ENCODE results near the gene KCNIP3. TPM values are rescaled to one million over a fixed set of nuclear protein-coding genes. Genes with fewer than 3 reads are reported as not detected.

KCNIP3 gene
- total RNA-seq, 2 experiments from 2014 or later, result 0.52 TPM; not detected in 1

DNA sequence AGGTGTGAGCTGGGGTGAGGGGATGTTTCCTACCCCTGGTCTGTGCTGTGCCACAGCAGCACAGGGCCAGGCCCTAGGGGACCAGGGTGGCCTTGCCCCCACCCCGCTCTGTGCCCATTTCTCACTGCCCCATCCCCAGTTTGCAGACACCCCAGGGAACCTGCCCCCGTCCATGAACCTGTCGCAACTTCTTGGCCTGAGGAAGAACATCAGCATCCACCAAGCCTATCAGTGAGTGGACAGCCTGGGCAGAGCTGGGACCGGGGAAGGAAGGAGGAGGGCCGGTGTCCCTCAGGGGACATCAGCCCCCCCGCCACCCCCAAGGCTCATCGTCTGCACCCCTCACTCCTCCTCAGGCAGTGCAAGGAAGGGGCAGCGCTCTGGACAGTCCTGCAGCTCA, 15.4 kb upstream of the KCNIP3 start:
- H3K36me3 Mint-ChIP-seq (ENCODE audit: low read depth), result no peaks in the 10 kb centered on the region
- H3K4me1 Mint-ChIP-seq (ENCODE audit: low read depth), result no peaks in the 10 kb centered on the region
- Histone ChIP-seq H3K27ac (ENCODE audit: low read depth in 1 of 2, low read length in 2 of 2) (no peak overlapping the region), H3K36me3 (ENCODE audit: insufficient read depth, low read length) (no peaks in the 10 kb centered on the region), H3K27me3 (ENCODE audit: control insufficient read depth in 1 of 2, insufficient read depth in 2 of 2, low read length in 2 of 2) (no peaks in the 10 kb centered on the region), H3K4me3 (ENCODE audit: low read length) (no peak overlapping the region), H3K9me3 (ENCODE audit: control insufficient read depth in 1 of 2, insufficient read depth in 1 of 2, low read length in 2 of 2) (no peaks in the 10 kb centered on the region), H3K4me1 (ENCODE audit: insufficient read depth, low read length) (no peaks in the 10 kb centered on the region)
- ATAC-seq (ENCODE audit: poor library complexity) (no peak), DNase-seq (no peak)
- no peak for TF ChIP-seq CTCF (IDR thresholded peaks at IDR 0.05)
- H3K27me3 Mint-ChIP-seq, result no peaks in the 10 kb centered on the region
- no peak overlapping the region for H3K27ac Mint-ChIP-seq
- CTCF ChIA-PET, result no interaction called here
- H3K9me3 Mint-ChIP-seq, result no peaks in the 10 kb centered on the region
- intact Hi-C loops (cut with DNase I, micrococcal nuclease), result no loop called here
- POLR2A ChIA-PET, result no interaction called here
- H3K4me3 Mint-ChIP-seq, result no peak overlapping the region

- Mint-ChIP-seq H3K27me3 (no peaks in the 10 kb centered on the region), H3K27ac (no peak overlapping the region), H3K4me1 (ENCODE audit: low read depth) (no peaks in the 10 kb centered on the region), H3K36me3 (ENCODE audit: low read depth) (no peaks in the 10 kb centered on the region), H3K9me3 (no peaks in the 10 kb centered on the region), H3K4me3 (no peak overlapping the region)
- ChIA-PET CTCF (no interaction called here), POLR2A (no interaction called here)
- H3K36me3 ChIP-seq (ENCODE audit: insufficient read depth, low read length), result no peaks in the 10 kb centered on the region
- ATAC-seq (ENCODE audit: poor library complexity) (no peak), DNase-seq (no peak)
- no peak overlapping the region for H3K27ac ChIP-seq (ENCODE audit: low read depth in 1 of 2, low read length in 2 of 2)
- no peak overlapping the region for H3K4me3 ChIP-seq (ENCODE audit: low read length)
- TF ChIP-seq CTCF (IDR thresholded peaks at IDR 0.05), result no peak
- no peaks in the 10 kb centered on the region for H3K27me3 ChIP-seq (ENCODE audit: control insufficient read depth in 1 of 2, insufficient read depth in 2 of 2, low read length in 2 of 2)
- no peaks in the 10 kb centered on the region for H3K4me1 ChIP-seq (ENCODE audit: insufficient read depth, low read length)
- intact Hi-C loops (cut with DNase I, micrococcal nuclease), result no loop called here
- H3K9me3 ChIP-seq (ENCODE audit: control insufficient read depth in 1 of 2, insufficient read depth in 1 of 2, low read length in 2 of 2), result no peaks in the 10 kb centered on the region
These were observed 14.7 kb upstream of the KCNIP3 start for GRCh38 chr2:95282458-95282857.

DNA sequence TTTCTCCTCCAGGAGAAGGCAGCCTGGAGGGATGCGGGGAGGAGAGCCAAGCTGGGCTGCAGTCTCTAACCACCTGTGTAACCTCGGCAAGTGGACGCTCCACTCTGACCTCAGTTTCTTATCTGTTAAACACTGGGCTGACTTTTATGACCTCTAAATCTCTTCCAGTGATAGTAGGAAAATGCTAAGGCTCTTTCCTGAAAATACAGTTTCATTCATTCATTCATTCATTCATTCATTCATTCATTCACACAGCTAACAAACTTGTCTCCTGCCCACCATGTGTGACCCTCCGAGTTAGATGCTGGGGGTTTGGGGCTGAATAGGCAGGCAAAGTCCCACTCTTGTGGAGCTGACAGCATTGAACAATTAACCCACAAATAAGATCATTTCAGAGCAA, 13.6 kb upstream of the KCNIP3 start:
- intact Hi-C loops (cut with DNase I, micrococcal nuclease), result no loop called here
- CTCF ChIA-PET, result no interaction called here
- no peak for ATAC-seq (ENCODE audit: poor library complexity)

More for the DNA sequence above, 13.6 kb upstream of the KCNIP3 start:
- no peaks in the 10 kb centered on the region for H3K4me1 Mint-ChIP-seq (ENCODE audit: low read depth)
- no peak for DNase-seq
- Histone ChIP-seq H3K9me3 (ENCODE audit: control insufficient read depth in 1 of 2, insufficient read depth in 1 of 2, low read length in 2 of 2) (no peaks in the 10 kb centered on the region), H3K4me1 (ENCODE audit: insufficient read depth, low read length) (no peaks in the 10 kb centered on the region), H3K27ac (ENCODE audit: low read depth in 1 of 2, low read length in 2 of 2) (no peak overlapping the region), H3K4me3 (ENCODE audit: low read length) (no peak overlapping the region), H3K27me3 (ENCODE audit: control insufficient read depth in 1 of 2, insufficient read depth in 2 of 2, low read length in 2 of 2) (no peaks in the 10 kb centered on the region), H3K36me3 (ENCODE audit: insufficient read depth, low read length) (no peaks in the 10 kb centered on the region)
- no peaks in the 10 kb centered on the region for H3K36me3 Mint-ChIP-seq (ENCODE audit: low read depth)
- no peak overlapping the region for H3K27ac Mint-ChIP-seq
- H3K27me3 Mint-ChIP-seq, result no peaks in the 10 kb centered on the region
- no peak for TF ChIP-seq CTCF (IDR thresholded peaks at IDR 0.05)
- H3K9me3 Mint-ChIP-seq, result no peaks in the 10 kb centered on the region
- POLR2A ChIA-PET, result no interaction called here
- no peak overlapping the region for H3K4me3 Mint-ChIP-seq

Measured in CD4-positive, alpha-beta T cell (primary cell).